ENCODE measurements around the gene MARS1.

DNA sequence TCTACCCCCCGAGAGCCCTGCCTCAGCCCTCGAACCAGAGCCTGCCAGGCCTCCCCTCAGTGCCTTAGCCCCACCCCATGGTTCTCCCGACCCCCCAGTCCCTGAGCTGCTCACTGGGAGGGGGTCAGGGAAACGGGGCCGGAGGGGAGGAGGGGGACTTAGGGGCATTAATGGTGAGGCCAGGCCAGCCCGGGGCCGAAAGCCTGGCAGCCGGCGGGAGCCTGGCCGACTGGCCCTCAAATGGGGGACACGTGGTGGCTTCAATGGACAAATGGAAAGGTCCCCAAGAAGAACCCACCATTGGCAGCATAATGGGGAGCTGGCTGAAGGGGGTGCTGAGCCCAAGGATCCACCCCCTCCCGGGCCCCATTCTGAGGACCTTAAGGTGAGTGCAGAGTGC lies 40.3 kb downstream of the MARS1 start:
- TF ChIP-seq, protein P1, sequence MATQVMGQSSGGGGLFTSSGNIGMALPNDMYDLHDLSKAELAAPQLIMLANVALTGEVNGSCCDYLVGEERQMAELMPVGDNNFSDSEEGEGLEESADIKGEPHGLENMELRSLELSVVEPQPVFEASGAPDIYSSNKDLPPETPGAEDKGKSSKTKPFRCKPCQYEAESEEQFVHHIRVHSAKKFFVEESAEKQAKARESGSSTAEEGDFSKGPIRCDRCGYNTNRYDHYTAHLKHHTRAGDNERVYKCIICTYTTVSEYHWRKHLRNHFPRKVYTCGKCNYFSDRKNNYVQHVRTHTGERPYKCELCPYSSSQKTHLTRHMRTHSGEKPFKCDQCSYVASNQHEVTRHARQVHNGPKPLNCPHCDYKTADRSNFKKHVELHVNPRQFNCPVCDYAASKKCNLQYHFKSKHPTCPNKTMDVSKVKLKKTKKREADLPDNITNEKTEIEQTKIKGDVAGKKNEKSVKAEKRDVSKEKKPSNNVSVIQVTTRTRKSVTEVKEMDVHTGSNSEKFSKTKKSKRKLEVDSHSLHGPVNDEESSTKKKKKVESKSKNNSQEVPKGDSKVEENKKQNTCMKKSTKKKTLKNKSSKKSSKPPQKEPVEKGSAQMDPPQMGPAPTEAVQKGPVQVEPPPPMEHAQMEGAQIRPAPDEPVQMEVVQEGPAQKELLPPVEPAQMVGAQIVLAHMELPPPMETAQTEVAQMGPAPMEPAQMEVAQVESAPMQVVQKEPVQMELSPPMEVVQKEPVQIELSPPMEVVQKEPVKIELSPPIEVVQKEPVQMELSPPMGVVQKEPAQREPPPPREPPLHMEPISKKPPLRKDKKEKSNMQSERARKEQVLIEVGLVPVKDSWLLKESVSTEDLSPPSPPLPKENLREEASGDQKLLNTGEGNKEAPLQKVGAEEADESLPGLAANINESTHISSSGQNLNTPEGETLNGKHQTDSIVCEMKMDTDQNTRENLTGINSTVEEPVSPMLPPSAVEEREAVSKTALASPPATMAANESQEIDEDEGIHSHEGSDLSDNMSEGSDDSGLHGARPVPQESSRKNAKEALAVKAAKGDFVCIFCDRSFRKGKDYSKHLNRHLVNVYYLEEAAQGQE (IDR thresholded peaks at IDR 0.05; ENCODE audit: insufficient replicate concordance, low read depth): no peak
- TF ChIP-seq, protein P2, sequence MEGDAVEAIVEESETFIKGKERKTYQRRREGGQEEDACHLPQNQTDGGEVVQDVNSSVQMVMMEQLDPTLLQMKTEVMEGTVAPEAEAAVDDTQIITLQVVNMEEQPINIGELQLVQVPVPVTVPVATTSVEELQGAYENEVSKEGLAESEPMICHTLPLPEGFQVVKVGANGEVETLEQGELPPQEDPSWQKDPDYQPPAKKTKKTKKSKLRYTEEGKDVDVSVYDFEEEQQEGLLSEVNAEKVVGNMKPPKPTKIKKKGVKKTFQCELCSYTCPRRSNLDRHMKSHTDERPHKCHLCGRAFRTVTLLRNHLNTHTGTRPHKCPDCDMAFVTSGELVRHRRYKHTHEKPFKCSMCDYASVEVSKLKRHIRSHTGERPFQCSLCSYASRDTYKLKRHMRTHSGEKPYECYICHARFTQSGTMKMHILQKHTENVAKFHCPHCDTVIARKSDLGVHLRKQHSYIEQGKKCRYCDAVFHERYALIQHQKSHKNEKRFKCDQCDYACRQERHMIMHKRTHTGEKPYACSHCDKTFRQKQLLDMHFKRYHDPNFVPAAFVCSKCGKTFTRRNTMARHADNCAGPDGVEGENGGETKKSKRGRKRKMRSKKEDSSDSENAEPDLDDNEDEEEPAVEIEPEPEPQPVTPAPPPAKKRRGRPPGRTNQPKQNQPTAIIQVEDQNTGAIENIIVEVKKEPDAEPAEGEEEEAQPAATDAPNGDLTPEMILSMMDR (IDR thresholded peaks at IDR 0.05; ENCODE audit: insufficient read depth, low read length): no peak

All from HL-60 (cell line).